ENCODE data around the gene ARHGAP25.

Gene ARHGAP25

GRCh38 chr2:68764806-68765311 is 30.2 kb downstream of the ARHGAP25 start:
- Histone ChIP-seq H3F3A (ENCODE audit: insufficient read depth) (peaks cover 75% of the 10 kb centered on the region), H2AFZ (ENCODE audit: low read depth, low read length, severe bottlenecking) (peak overlapping the region; percentile 2), H3K9ac (ENCODE audit: low read length) (peak overlapping the region; percentile 68), H3K27ac (ENCODE audit: low read depth, low read length) (peak overlapping the region; percentile 99), H3K9me3 (ENCODE audit: insufficient read depth, low read length) (no peaks in the 10 kb centered on the region), H3K9me2 (replicated peaks; ENCODE audit: insufficient read depth, low read length) (no peaks in the 10 kb centered on the region), H3K4me2 (ENCODE audit: low read depth, low read length, poor library complexity, severe bottlenecking) (peak overlapping the region; percentile 82), H3K4me3 (ENCODE audit: insufficient read depth, low read length, poor library complexity, severe bottlenecking) (peak overlapping the region; percentile 47), H3K79me2 (ENCODE audit: insufficient read depth, low read length) (peaks cover 46% of the 10 kb centered on the region), H4K20me1 (ENCODE audit: low read depth, low read length) (no peaks in the 10 kb centered on the region), H3K36me3 (ENCODE audit: low read length) (no peaks in the 10 kb centered on the region), H3K27me3 (ENCODE audit: low read length) (no peaks in the 10 kb centered on the region)
- TF ChIP-seq EZH2phosphoT487 (conservative IDR thresholded peaks at IDR 0.05; ENCODE audit: low read length) (no peak), CTCF (IDR thresholded peaks at IDR 0.05; ENCODE audit: insufficient read depth, low read length, poor library complexity, severe bottlenecking) (no peak)

GRCh38 chr2:68765739-68766375 is 31.2 kb downstream of the ARHGAP25 start:
- no peaks in the 10 kb centered on the region for H3K9me3 ChIP-seq (ENCODE audit: insufficient read depth, low read length)
- H3K79me2 ChIP-seq (ENCODE audit: insufficient read depth, low read length), result peaks cover 50% of the 10 kb centered on the region
- H3K4me2 ChIP-seq (ENCODE audit: low read depth, low read length, poor library complexity, severe bottlenecking), result peak overlapping the region; percentile 82
- no peaks in the 10 kb centered on the region for H3K36me3 ChIP-seq (ENCODE audit: low read length)
- H3K4me3 ChIP-seq (ENCODE audit: insufficient read depth, low read length, poor library complexity, severe bottlenecking), result peak overlapping the region; percentile 22
- H3F3A ChIP-seq (ENCODE audit: insufficient read depth), result peaks cover 77% of the 10 kb centered on the region
- peak overlapping the region; percentile 99 for H3K27ac ChIP-seq (ENCODE audit: low read depth, low read length)
- H4K20me1 ChIP-seq (ENCODE audit: low read depth, low read length), result no peaks in the 10 kb centered on the region
- no peak for TF ChIP-seq CTCF (IDR thresholded peaks at IDR 0.05; ENCODE audit: insufficient read depth, low read length, poor library complexity, severe bottlenecking)
- peak overlapping the region; percentile 68 for H3K9ac ChIP-seq (ENCODE audit: low read length)
- H2AFZ ChIP-seq (ENCODE audit: low read depth, low read length, severe bottlenecking), result no peak overlapping the region
- no peaks in the 10 kb centered on the region for H3K9me2 ChIP-seq (replicated peaks; ENCODE audit: insufficient read depth, low read length)
- H3K27me3 ChIP-seq (ENCODE audit: low read length), result no peaks in the 10 kb centered on the region

GRCh38 chr2:68766376-68766845 is 31.8 kb downstream of the ARHGAP25 start:
- H3K27ac ChIP-seq (ENCODE audit: low read depth, low read length), result peak overlapping the region; percentile 99
- H3K9ac ChIP-seq (ENCODE audit: low read length), result peak overlapping the region; percentile 68
- H3K27me3 ChIP-seq (ENCODE audit: low read length), result no peaks in the 10 kb centered on the region
- H3K4me3 ChIP-seq (ENCODE audit: insufficient read depth, low read length, poor library complexity, severe bottlenecking), result peak overlapping the region; percentile 22
- TF ChIP-seq CTCF (IDR thresholded peaks at IDR 0.05; ENCODE audit: insufficient read depth, low read length, poor library complexity, severe bottlenecking), result no peak
- no peak for TF ChIP-seq EZH2phosphoT487 (conservative IDR thresholded peaks at IDR 0.05; ENCODE audit: low read length)
- peaks cover 50% of the 10 kb centered on the region for H3K79me2 ChIP-seq (ENCODE audit: insufficient read depth, low read length)
- H3K36me3 ChIP-seq (ENCODE audit: low read length), result no peaks in the 10 kb centered on the region
- peaks cover 81% of the 10 kb centered on the region for H3F3A ChIP-seq (ENCODE audit: insufficient read depth)
- no peaks in the 10 kb centered on the region for H3K9me3 ChIP-seq (ENCODE audit: insufficient read depth, low read length)
- peak overlapping the region; percentile 82 for H3K4me2 ChIP-seq (ENCODE audit: low read depth, low read length, poor library complexity, severe bottlenecking)
- no peaks in the 10 kb centered on the region for H3K9me2 ChIP-seq (replicated peaks; ENCODE audit: insufficient read depth, low read length)
- no peaks in the 10 kb centered on the region for H4K20me1 ChIP-seq (ENCODE audit: low read depth, low read length)
- no peak overlapping the region for H2AFZ ChIP-seq (ENCODE audit: low read depth, low read length, severe bottlenecking)

Measured in SU-DHL-6 (cell line).